Measurements from ENCODE around the gene INAFM1.

GRCh38 chr19:47256693-47257410, 17.8 kb upstream of the INAFM1 start:
- TF ChIP-seq CTCF (conservative IDR thresholded peaks at IDR 0.05) (no peak), EZH2 (IDR thresholded peaks at IDR 0.05; ENCODE audit: low read depth) (no peak)
